GM18508 (cell line): ENCODE measurements around the gene CORO2B.
"Not testable (repeated sequence)": the region's sequence is repeated elsewhere in the genome, so short reads cannot be mapped to it uniquely, and the experiment has no call there.

Experiments used
- ATAC-seq: cut with Tn5 transposase; IDR thresholded peaks from one replicate; pipeline ENCODE4 v1.9.1; 2021; ENCODE audit warnings: moderate number of reproducible peaks; ENCODE audit not compliant: insufficient read depth, unreplicated experiment

Gene CORO2B

GRCh38 chr15:68751622-68752021 is 172.8 kb downstream of the CORO2B start:
- no peak for ATAC-seq

DNA sequence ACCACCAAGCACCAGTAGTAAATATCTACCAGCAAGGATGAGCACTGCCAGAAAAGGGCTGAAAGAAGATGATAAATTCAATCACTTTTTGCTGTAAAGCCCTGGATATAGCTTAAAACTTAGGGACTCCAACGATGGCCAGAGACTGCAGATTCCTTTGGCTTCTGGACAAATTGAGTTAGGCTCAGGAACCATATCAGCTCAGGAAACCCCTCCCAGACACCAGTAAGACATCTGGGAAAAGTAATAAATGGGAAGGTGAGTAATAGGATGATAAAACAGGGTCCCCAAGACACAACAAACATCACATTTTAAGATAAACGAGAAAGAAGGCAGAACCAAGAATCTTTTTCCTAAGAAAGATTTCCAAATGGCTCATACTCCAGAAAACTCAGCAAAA is 176.9 kb downstream of the CORO2B start:
- ATAC-seq = no peak

DNA sequence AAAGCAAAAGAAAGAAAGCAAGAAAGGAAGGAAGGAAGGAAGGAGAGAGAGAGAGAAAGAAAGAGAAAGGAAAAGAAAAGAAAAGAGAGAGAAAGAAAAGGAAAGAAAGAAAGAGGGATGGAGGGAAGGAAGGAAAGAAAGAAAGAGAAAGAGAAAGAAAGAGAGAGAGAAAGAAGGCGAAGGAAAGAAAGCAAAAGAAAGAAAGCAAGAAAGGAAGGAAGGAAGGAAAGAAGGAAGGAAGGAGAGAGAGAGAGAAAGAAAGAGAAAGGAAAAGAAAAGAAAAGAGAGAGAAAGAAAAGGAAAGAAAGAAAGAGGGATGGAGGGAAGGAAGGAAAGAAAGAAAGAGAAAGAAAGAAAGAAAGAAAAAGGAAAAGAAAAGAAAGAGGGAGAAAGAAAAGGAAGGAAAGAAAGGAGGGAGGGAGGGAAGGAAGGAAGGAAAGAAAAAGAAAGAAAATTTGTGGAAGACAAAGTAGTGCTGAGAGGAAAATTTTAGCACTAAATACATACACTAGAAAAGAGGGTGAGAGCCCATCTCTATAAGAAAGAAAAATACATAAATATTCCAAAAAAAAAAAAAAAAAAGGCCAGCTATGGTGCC is 181.3 kb downstream of the CORO2B start:
- ATAC-seq = not testable (repeated sequence)

DNA sequence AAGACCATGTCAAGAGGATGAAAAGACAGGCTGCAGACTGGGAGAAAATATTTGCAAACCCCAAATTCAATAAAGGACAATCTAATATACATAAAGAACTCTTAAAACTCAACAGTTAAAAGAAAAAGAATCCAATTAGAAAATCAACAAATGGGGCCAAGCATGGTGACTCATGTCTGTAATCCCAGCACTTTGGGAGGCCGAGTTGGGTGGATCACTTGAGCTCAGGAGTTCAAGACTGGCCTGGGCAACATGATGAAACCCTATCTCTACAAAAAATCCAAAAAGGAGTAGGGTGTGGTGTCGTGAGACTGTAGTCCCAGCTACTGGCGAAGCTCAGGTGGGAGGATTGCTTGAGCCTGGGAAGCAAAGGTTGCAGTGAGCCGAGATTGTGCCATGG is 184.3 kb downstream of the CORO2B start:
- ATAC-seq = no peak

- ATAC-seq = no peak
These were observed 185.3 kb downstream of the CORO2B start for GRCh38 chr15:68764090-68764489.

GRCh38 chr15:68765602-68766368 is 187.0 kb downstream of the CORO2B start:
- ATAC-seq = no peak

DNA sequence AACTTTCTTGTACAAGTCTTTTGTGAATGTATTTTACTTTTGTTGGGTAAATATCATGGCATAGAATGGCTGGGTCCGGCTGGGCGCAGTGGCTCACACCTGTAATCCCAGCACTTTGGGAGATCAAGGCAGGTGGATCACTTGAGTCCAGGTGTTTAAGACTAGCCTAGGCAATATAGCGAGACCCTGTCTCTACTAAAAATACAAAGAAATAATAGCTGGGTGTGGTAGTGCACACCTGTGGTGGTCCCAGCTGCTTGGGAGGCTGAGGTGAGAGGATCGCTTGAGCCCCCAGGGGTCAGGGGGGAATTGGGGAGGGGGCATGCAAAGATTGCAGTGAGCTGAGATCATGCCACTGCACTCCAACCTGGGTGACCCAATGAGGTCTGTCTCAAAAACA is 189.0 kb downstream of the CORO2B start:
- ATAC-seq = no peak

GRCh38 chr15:68768321-68768720 is 189.5 kb downstream of the CORO2B start:
- no peak for ATAC-seq

DNA sequence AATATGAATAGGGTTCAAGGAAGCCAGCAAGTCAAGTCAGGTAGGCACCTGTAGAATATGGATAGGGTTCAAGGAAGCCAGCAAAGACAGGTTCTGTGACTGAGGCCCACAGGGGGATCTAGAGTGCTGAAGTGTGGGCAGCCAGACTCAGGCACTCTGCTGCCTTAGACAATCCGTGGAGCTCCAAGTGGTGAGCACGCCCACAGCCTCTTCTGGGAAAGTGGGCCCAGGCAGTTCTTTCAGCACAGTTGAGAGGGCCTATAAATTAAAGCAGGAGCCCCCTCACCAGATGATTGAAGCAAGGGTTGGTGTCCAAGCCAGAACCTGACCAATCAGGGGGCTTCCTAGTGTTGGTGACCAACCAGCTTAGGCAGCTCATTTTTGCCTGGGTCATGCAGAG is 190.9 kb downstream of the CORO2B start:
- ATAC-seq = no peak

- ATAC-seq = no peak
These were observed 191.4 kb downstream of the CORO2B start for GRCh38 chr15:68770216-68770615.

DNA sequence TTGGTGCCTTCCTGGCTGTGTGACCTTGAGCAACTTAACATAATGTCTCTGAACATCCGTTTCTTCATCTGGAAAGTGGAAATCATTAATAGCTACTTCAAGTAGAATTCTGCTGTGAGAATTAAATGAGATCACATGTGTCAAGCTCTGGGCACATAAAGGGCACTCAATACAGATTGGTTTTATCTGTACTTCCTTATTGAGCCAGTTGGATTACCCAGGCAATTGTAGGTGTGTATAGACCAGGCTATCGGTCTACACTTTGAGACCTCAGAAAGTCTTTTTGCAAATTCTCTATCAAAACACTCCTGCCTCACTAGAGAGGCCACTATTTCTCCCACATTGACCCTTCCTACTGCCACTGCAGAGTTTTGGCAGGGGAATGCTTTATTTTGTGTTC is 194.2 kb downstream of the CORO2B start:
- ATAC-seq = no peak

DNA sequence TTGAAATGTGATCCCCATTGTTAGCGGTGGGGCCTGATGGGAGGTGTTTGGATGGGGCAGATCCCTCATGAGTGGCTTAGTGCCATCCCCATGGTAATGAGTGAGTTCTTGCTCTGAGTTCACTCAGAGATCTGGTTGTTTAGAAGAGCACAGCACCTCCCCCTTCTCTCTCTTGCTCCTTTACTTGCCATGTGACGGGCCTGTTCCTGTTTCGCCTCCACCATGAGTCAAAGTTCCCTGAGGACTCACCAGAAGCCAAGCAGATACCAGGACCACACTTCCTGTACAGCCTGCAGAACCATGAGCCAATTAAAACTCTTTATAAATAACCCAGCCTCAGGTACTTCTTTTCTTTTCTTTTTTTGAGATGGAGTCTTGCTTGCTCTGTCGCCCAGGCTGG is 195.3 kb downstream of the CORO2B start:
- no peak for ATAC-seq

- ATAC-seq = no peak
These were observed 195.9 kb downstream of the CORO2B start for GRCh38 chr15:68774521-68775235.

DNA sequence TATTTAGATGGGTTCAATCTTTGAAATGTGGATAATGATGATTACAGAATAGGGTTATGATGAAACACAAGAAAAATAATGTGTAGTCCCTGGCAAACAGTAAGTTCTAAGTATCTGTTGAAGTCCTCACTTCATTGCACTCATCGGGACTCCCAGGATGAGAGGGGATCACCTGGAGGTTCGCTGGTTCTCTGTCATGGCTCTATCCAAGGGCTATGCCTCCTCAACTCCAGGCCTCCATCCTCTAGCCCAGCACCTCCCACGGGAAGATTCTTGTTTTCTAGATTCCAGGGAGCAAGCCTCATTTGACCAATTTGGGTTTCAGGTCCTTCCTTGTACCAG is 196.4 kb downstream of the CORO2B start:
- ATAC-seq = no peak

DNA sequence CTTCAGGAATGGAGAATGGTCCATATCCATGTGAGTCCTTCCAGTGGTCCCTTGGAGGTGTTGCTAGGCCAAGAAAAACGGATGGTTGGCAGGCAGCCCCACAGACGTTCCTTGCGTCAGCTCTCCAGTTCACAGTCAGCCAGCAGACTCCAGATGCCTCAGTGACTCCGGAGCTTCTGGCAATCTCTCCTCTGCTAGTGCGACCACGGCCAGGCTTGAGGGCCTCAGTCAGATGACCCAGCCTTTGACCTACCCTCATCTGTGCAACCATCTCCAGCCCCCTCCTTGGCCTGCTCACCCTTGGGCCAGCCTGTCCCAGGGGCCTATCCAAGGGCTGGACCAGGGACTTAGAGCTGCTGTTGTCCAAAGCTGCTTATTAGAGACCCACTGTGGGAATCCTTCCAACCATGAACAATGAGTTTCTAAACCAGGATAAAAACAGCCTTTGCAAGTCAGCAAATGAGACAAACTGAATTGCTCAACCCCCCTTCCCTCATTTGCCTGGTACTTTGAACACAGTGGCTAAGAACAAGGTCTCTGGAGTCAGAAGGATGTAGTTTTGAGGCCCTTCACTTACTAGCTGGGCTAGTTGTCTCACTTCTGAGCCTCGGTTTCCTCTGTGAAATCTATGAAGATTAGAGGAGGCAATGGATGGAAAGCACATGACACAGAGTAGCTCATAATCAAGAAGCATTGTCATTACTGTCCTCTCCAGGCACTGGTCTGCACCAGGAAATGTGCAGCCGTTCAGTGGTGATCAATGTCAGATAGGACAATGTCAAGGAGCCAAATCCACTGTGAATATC is 197.1 kb downstream of the CORO2B start:
- no peak for ATAC-seq

- ATAC-seq = no peak
These were observed 197.9 kb downstream of the CORO2B start for GRCh38 chr15:68776477-68777270.
